NCI-H82 treated with DMSO at 0.1 percent for 48 hours (cell line): ENCODE data around the gene ABCA7.
A peak's percentile ranks its signal among the peaks of the same experiment; 100 is the strongest.

Experiments used
- DNase-seq: peaks from one replicate; lab custom pipeline; 2025; ENCODE audit not compliant: unreplicated experiment; lab: John Stamatoyannopoulos, UW

ABCA7 gene

GRCh38 chr19:1070931-1071791, 31.3 kb downstream of the ABCA7 start:
- no peak for DNase-seq

- no peak for DNase-seq
Observed at GRCh38 chr19:1072371-1073015, 32.6 kb downstream of the ABCA7 start.

DNA sequence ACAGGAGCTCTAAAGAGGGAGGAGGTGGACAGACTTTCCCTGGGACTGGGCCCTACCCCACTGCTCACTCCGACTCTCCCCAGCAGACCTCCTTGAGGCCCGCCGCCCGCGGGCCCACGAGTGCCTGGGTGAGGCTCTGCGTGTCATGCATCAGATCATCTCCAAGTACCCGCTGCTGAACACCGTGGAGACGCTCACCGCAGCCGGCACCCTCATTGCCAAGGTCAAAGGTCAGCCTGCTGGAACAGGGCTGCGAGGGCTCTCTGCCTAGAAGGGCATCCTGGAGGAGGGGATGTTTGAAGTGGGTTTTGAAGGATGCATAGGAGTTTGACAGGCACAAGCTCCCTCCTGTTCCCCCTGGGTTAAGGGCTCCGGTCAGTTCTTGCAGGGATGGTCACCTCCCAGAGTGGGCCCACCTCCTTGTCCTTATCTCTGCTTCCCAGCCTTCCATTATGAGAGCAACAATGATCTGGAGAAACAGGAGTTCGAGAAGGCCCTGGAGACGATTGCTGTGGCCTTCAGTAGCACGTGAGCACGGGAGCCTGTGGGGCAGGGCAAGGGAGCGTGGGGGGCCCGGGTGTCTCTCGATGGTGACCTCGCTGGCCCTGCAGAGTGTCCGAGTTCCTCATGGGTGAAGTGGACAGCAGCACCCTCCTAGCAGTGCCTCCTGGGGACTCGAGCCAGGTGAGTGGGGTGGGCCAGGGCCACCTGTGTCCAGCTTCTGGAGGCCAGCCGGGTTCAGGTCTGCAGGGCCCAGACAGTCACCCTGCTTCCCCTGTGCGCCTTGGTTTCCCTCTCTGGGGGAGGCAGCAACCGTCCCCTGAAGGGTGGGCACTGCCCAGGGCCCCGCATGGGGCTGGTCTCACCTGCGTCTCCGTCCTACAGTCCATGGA, 33.4 kb downstream of the ABCA7 start:
- DNase-seq: no peak

GRCh38 chr19:1073956-1074517, 34.1 kb downstream of the ABCA7 start:
- no peak for DNase-seq

DNA sequence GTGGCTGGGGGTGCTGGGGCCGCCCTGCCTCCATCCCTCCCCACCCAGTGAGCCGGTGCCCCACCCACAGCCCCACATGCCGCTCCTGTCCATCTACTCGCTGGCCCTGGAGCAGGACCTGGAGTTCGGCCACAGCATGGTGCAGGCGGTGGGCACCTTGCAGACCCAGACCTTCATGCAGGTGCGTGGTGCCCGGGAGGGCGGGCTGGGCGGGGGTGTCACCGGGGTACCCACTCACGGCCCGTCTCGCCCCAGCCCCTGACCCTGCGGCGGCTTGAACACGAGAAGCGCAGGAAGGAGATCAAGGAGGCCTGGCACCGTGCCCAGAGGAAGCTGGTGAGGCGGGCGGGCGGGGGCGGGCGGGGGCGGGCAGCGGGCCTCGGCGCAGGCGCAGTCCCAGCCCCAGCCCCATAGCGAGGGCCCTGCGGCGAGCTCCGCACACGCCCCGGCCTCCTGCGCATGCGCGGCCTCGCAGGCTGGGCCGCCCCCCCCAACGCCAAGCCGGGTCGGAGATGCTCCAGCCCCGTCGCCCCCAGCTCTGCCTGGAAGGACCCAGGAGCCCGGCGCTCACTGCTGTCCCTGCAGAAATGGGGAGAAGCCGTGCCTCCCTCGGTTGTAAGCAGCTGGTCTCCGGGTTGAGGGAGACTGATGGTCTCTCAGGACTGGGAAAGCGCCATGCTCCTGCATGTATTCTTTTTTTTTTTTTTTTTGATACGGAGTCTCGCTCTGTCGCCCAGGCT, 34.8 kb downstream of the ABCA7 start:
- no peak for DNase-seq

GRCh38 chr19:1076046-1076386, 36.1 kb downstream of the ABCA7 start:
- no peak for DNase-seq

DNA sequence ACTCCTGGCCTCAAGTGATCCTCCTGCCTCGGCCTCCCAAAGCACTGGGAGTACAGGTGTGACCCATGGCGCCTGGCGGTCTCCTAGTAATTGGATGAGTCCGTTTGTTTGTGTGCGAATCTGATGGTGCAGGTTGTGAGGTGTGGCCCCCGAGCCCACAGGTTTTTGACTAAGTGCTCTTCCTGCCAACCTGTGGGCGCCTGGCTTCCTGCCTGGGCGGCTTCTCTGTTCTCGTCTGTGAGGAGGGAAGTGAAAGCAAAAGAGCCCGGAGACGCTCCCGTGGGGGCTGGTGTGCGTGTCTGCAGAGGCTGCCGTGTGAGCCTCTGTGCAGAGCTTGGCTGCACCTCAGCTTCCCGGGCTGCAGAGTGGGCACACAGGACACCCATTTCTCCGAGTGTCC, 37.0 kb downstream of the ABCA7 start:
- DNase-seq: no peak

DNA sequence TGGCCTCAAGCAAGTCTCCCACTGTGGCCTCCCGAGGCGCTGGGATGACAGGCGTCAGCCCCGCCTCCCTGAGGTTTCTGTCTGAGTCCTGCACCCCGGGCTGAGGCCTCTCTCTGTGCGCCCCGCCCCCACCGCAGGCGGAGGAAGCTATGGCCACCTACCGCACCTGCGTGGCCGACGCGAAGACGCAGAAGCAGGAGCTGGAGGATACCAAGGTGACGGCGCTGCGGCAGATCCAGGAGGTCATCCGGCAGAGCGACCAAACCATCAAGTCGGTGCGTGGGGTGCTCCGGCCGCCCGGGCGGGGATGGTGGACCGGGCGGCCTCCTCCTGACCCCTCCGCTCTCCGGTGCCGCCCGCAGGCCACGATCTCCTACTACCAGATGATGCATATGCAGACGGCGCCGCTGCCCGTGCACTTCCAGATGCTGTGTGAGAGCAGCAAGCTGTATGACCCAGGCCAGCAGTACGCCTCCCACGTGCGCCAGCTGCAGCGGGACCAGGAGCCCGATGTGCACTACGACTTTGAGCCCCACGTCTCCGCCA, 39.7 kb downstream of the ABCA7 start:
- DNase-seq: no peak

DNA sequence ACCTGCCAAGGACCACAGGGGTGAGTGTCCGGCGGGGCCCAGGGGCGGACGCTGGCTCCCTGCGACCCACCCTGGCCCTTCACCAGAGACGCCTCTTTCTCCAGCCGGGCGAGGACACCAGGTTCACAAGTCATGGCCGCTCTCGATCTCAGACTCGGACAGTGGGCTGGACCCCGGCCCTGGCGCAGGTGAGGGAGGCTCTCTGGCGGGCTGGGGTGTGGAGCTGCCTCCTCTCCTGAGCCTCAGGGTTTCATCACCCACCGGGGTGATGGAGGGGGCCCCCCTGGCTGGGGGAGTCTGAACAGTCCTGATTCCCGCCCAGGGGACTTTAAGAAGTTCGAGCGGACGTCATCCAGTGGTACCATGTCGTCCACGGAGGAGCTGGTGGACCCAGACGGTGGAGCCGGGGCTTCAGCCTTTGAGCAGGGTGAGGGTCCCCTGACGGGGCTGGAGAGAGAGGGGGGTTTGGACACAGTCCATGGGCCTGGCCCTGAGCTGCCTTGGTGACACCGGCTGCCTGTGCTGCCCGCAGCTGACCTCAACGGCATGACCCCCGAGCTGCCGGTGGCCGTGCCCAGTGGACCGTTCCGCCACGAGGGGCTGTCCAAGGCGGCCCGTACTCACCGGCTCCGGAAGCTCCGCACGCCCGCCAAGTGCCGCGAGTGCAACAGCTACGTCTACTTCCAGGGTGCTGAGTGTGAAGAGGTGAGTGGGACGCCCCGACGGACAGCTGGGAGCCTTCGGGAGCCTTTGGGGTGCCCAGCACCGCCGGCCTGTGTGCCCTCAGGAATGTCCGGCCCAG, 40.7 kb downstream of the ABCA7 start:
- no peak for DNase-seq

DNA sequence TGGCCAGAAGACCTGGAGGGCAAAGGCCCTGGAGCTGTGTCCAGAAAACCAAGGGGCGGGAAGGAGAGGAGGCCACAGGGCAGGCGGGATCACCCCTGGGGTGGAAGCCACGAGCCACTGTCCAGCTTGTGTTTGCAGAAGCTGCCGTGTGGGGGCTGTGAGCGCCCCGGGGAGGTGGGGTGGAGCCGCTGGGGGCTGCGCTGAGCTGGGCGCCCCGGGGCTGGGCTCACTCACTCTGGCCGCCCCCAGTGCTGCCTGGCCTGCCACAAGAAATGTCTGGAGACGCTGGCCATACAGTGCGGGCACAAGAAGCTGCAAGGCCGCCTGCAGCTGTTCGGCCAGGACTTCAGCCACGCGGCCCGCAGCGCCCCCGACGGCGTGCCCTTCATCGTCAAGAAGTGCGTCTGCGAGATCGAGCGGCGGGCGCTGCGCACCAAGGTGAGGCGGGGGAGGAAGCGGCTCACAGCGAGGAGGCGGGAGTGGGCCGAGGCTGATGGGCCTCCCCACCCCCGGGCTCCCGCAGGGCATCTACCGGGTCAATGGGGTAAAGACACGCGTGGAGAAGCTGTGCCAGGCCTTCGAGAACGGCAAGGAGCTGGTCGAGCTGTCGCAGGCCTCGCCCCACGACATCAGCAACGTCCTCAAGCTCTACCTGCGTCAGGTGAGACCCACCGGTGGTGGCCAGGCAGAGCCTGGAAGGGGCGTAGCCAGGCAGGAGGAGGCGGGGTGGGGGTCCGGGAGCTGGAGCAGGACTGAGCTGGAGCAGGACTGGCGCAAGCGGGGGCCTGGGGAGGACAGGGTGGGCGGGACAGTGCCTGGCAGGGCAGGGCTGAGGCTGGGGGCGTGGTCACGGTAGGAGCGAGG, 41.6 kb downstream of the ABCA7 start:
- DNase-seq: no peak

- peak; percentile 67 for DNase-seq
Observed at GRCh38 chr19:1082165-1082927, 42.4 kb downstream of the ABCA7 start.

GRCh38 chr19:1082928-1083816, 43.3 kb downstream of the ABCA7 start:
- DNase-seq: no peak

- no peak for DNase-seq
Observed at GRCh38 chr19:1084024-1084868, 44.3 kb downstream of the ABCA7 start.

DNA sequence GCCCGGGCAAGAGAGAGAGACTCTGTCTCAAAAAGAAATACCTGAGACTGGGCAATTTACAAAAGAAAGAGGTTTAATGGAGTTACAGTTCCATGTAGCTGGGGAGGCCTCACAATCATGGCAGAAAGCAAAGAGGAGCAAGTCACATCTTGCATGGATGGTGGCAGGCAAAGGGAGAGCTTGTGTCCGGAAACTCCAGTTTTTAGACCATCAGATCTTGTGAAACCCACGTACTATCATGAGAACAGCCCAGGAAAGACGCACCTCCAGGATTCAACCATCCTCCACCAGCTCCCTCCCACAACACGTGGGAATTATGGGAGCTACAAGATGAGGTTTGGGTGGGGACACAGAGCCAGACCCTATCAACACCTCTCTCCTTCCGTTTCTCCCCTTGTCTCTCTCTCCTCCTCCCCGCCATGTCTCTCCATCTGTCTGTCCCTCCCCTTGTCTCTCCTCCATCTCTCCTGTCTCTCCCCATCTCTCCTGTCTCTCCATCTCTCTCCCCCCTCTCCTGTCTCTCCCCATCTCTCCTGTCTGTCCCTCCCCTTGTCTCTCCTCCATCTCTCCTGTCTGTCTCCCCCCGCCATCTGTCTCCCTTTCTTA, 45.2 kb downstream of the ABCA7 start:
- no peak for DNase-seq

- DNase-seq: no peak
Observed at GRCh38 chr19:1085676-1086442, 46.0 kb downstream of the ABCA7 start.
